AG04449 (cell line): ENCODE results near the gene PATE3.

Experiments used
- CTCF ChIA-PET: fragments of 350-600 bp; formaldehyde crosslinking; extraction: SDS; loops from one replicate; lab custom pipeline; 2021; ENCODE audit warnings: antibody characterized with exemption; lab: Yijun Ruan, JAX
- POLR2A ChIA-PET: fragments of 400-600, 350-600 bp; formaldehyde crosslinking; extraction: SDS; loops from one replicate; lab custom pipeline; 2020; ENCODE audit warnings: antibody characterized with exemption, inconsistent platforms; lab: Yijun Ruan, JAX
- DNase-seq: peaks from one replicate; pipeline ENCODE4 v3.0.0-alpha.2; 2010; ENCODE audit warnings: low read depth, low spot score
- H3K4me3 ChIP-seq: 2 replicates; pipeline ENCODE4 v1.5.1; 2011; ENCODE audit warnings: low read depth, mild to moderate bottlenecking, control low read depth, low read length
- TF ChIP-seq, protein P1 (sequence below): IDR thresholded peaks from one replicate; pipeline ENCODE4 v1.5.1; 2011; ENCODE audit warnings: mild to moderate bottlenecking, moderate library complexity, low read length, control low read depth, inconsistent platforms; ENCODE audit not compliant: insufficient read depth; ENCODE audit errors: missing control alignments

Gene PATE3, protein sequence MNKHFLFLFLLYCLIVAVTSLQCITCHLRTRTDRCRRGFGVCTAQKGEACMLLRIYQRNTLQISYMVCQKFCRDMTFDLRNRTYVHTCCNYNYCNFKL

DNA sequence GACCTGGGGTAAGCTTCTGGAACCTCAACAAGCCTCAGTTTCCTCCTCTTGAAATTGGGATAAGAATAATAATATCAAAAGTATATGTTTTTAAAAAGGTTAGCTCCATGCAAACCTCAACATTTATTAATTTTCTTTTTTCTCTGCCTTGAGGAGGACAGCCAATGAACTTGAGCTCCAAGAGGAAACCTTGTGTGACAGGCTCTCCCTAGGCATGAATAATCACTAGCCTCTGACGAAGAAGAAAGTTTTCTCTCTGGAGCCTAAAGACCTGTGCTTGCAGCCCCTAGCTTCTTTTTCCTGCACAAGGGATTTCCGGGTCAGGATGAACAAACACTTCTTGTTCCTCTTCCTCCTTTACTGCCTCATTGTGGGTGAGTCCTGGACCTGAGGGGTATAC, at the start of gene PATE3:
Gene PATE3 (plus strand): TSS at position 301 of the 400 bp plus-strand sequence. CDS start 25 bp downstream, at position 326.
- POLR2A ChIA-PET: no interaction called here
- CTCF ChIA-PET: no interaction called here
- H3K4me3 ChIP-seq: no peak within 1 kb of the TSS
- TF ChIP-seq, protein P1, sequence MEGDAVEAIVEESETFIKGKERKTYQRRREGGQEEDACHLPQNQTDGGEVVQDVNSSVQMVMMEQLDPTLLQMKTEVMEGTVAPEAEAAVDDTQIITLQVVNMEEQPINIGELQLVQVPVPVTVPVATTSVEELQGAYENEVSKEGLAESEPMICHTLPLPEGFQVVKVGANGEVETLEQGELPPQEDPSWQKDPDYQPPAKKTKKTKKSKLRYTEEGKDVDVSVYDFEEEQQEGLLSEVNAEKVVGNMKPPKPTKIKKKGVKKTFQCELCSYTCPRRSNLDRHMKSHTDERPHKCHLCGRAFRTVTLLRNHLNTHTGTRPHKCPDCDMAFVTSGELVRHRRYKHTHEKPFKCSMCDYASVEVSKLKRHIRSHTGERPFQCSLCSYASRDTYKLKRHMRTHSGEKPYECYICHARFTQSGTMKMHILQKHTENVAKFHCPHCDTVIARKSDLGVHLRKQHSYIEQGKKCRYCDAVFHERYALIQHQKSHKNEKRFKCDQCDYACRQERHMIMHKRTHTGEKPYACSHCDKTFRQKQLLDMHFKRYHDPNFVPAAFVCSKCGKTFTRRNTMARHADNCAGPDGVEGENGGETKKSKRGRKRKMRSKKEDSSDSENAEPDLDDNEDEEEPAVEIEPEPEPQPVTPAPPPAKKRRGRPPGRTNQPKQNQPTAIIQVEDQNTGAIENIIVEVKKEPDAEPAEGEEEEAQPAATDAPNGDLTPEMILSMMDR: no peak
- DNase-seq: no peak

DNA sequence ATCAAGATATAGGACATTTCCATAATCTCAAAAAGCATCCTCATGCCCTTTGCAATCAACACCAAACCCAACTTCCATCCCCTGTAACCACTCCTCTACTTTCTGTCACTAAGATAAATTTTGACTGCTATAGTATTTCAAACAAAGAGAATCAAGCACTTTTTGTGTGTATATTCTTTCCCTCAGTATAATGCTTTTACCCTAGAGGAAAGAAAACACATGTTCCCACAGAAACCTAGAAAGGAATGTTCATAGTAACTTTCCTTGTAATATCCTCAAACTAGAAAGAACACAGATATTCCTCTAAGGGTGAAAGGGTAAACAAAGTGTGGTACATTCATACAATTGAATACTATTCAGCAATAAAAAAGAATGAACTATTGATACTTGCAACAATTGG, 47.3 kb upstream of the PATE3 start:
- CTCF ChIA-PET: no interaction called here
- no peak overlapping the region for H3K4me3 ChIP-seq
- TF ChIP-seq, protein P1: no peak
- POLR2A ChIA-PET: no interaction called here
- DNase-seq: no peak

DNA sequence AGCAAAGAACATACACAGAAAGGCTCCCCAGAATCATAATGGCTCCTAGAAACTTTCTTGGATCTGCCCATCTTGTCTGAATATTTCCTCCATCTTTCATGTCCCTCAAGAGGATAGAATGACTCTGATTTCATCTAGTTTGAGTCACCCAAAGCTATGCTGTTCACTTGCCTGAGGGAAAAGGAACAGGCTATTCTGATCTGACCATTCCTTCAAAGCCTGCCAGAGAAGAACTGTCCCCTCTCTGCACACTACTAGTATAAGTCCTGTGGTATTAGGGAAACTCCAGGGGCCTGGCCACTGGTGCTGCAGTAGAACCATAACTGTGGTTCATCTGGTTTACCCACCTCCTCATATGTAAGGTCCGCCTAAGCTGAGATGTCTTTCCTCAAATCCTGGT, 44.2 kb upstream of the PATE3 start:
- POLR2A ChIA-PET: no interaction called here
- DNase-seq: no peak
- TF ChIP-seq, protein P1: no peak
- CTCF ChIA-PET: no interaction called here
- H3K4me3 ChIP-seq: no peak overlapping the region

DNA sequence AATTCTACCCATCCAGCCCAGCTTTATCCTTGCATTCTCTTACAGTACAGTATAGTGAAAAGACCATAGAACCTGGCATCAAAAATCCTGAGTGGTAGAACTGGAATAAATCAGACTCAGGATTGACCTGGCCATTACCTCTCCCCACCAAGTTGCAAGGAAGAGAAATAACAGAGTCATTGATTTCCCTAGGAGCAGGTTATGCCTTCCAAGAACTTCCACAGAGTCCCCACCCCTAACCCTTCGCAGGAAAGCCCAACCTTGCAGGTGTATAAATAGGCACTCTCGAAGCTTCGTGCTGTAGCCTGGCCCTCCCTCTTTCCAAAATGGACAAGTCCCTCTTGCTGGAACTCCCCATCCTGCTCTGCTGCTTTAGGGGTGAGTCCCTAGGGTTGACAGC, 41.9 kb upstream of the PATE3 start, which contains the start of gene PATE1:
Gene PATE1 (plus strand): TSS at position 301 of the 400 bp plus-strand sequence. CDS start 26 bp downstream, at position 327.
- TF ChIP-seq, protein P1: no peak
- ChIA-PET CTCF (no interaction called here), POLR2A (no interaction called here)
- no peak within 1 kb of the TSS for H3K4me3 ChIP-seq
- no peak for DNase-seq

DNA sequence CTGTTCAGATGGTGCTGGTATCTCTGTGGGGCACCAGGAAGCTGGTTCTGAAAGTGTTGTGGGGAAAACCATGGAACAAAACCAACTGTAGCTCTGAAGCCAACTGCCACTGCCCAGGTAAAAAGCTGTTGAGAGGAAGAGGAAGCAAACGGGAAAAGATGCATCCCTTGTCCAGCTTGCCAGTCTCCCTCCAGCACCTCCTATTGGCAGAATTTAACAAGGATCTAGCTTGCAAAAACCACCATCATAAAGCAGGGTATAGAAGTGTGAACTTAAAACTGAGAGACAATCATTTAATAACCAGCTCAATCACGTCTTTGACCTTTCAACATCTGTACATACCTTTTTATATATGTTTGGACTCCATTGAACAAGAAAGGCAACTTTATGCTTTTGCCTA, 37.3 kb upstream of the PATE3 start:
- POLR2A ChIA-PET: no interaction called here
- no peak for DNase-seq
- TF ChIP-seq, protein P1: no peak
- no peak overlapping the region for H3K4me3 ChIP-seq
- CTCF ChIA-PET: no interaction called here

DNA sequence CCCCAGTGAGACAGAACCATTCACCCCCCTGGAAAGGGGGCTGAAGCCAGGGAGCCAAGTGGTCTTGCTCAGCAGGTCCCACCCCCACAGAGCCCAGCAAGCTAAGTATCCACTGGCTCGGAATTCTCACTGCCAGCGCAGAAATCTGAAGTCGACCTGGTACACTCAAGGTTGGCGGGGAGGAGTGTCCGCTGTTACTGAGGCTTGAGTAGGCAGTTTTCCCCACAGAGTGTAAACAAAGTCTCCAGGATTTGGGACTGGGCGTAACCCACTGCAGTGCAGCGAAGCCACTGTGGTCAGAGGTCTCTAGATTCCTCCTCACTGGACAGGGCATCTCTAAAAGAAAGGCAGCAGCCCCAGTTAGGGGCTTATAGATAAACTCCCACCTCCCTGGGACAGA, 31.9 kb upstream of the PATE3 start:
- ChIA-PET POLR2A (no interaction called here), CTCF (no interaction called here)
- TF ChIP-seq, protein P1: no peak
- DNase-seq: no peak
- H3K4me3 ChIP-seq: no peak overlapping the region
